Bronchial epithelial cell (primary cell): ENCODE measurements around the gene FLYWCH1. TPM values are rescaled to one million over a fixed set of nuclear protein-coding genes. Genes with fewer than 3 reads are reported as not detected.

Source experiments
- DNase-seq: peaks from one replicate; pipeline ENCODE4 v3.0.0-alpha.2; 2010; ENCODE audit warnings: low read depth
- FAIRE-seq: peaks from 2 replicates; lab custom pipeline; 2011; peaks lifted over from hg19 to GRCh38; lab: Jason Lieb, UNC
- H3K27me3 ChIP-seq: 2 replicates; pipeline ENCODE4 v1.5.1; 2011; ENCODE audit warnings: low read length; ENCODE audit not compliant: control insufficient read depth, insufficient read depth
- H3K36me3 ChIP-seq: 2 replicates; pipeline ENCODE4 v1.5.1; 2011; ENCODE audit warnings: low read length; ENCODE audit not compliant: control insufficient read depth, insufficient read depth
- H3K4me3 ChIP-seq: 2 replicates; pipeline ENCODE4 v1.5.1; 2011; ENCODE audit warnings: mild to moderate bottlenecking, low read depth, low read length, control low read depth
- CTCF ChIP-seq: IDR thresholded peaks from 2 replicates; pipeline ENCODE4 v1.5.1; 2011; ENCODE audit warnings: mild to moderate bottlenecking, moderate library complexity, low read length, control low read depth, inconsistent platforms; ENCODE audit not compliant: insufficient read depth, severe bottlenecking
- total RNA-seq: library from RNA; depleted of rRNA; stranded (reverse); fragments of >200 nt; gene quantifications from 2 replicates; pipeline ENCODE4 v1.2.1, GENCODE V29; 2014

Gene FLYWCH1
- total RNA-seq, 1 donor from 2014 or later, result 41.9 TPM

DNA sequence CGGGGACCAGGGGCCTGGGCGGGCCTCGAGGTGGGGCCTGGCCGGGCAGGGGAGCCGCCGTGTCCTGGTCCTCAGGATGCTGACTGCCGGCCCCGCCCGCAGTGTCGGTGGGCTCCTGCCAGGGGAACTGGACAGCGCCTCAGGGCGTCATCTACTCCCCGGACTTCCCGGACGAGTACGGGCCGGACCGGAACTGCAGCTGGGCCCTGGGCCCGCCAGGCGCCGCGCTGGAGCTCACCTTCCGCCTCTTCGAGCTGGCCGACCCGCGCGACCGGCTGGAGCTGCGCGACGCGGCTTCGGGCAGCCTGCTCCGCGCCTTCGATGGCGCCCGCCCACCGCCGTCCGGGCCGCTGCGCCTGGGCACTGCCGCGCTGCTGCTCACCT, 55.1 kb downstream of the FLYWCH1 start:
- no peaks in the 10 kb centered on the region for H3K27me3 ChIP-seq
- DNase-seq, result no peak
- TF ChIP-seq CTCF, result no peak
- no peak for FAIRE-seq
- H3K36me3 ChIP-seq, result no peaks in the 10 kb centered on the region
- H3K4me3 ChIP-seq, result no peak overlapping the region

DNA sequence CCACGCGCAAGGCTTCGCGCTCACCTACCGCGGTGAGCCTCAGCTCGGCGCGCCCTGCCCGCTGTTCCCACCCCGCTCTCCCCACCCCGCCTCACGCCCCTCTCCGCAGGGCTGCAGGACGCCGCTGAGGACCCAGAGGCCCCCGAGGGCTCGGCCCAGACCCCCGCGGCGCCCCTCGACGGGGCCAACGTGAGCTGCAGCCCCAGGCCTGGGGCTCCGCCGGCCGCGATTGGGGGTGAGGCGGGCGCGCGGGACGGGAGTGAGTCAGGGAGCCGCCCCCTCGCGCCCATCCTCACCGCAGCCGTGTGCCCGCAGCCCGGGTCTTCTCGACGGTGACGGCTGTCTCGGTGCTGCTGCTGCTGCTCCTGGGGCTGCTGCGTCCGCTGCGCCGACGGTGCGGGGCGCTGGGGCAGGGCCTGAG, 55.5 kb downstream of the FLYWCH1 start:
- Histone ChIP-seq H3K36me3 (no peaks in the 10 kb centered on the region), H3K4me3 (no peak overlapping the region), H3K27me3 (no peaks in the 10 kb centered on the region)
- no peak for DNase-seq
- TF ChIP-seq CTCF, result no peak
- FAIRE-seq, result no peak

GRCh38 chr16:2967721-2968161, 56.0 kb downstream of the FLYWCH1 start:
- DNase-seq, result no peak
- no peak overlapping the region for H3K4me3 ChIP-seq
- no peak for FAIRE-seq
- H3K27me3 ChIP-seq, result no peaks in the 10 kb centered on the region
- H3K36me3 ChIP-seq, result peaks cover 1% of the 10 kb centered on the region
- no peak for TF ChIP-seq CTCF

GRCh38 chr16:2968368-2968737, 56.6 kb downstream of the FLYWCH1 start:
- no peak for TF ChIP-seq CTCF
- no peak for DNase-seq
- no peak for FAIRE-seq
- Histone ChIP-seq H3K4me3 (no peak overlapping the region), H3K27me3 (no peaks in the 10 kb centered on the region), H3K36me3 (peaks cover 1% of the 10 kb centered on the region)

GRCh38 chr16:2968738-2969544, 57.2 kb downstream of the FLYWCH1 start, which contains the start of gene PAQR4:
TSS of gene PAQR4 (plus strand) at chr16:2969348. CDS start at chr16:2969675, 327 bp downstream.
- no peak for TF ChIP-seq CTCF
- peaks cover 1% of the 10 kb centered on the region for H3K36me3 ChIP-seq
- no peaks in the 10 kb centered on the region for H3K27me3 ChIP-seq
- FAIRE-seq, result no peak
- DNase-seq, result peak; percentile 79
- peak within 1 kb of the TSS; percentile 69 for H3K4me3 ChIP-seq
